HepG2 (cell line): ENCODE results near the gene WNT4. TPM values are rescaled to one million over a fixed set of nuclear protein-coding genes. Genes with fewer than 3 reads are reported as not detected.

Source experiments
- EEA1 ChIP-seq: sonication (generic); formaldehyde crosslinking; IDR thresholded peaks from 2 replicates; pipeline ENCODE4 v1.5.1; 2020; ENCODE audit warnings: mild to moderate bottlenecking, missing genetic modification reagents, borderline replicate concordance
- GLI4 ChIP-seq: sonication (generic); formaldehyde crosslinking; IDR thresholded peaks from 2 replicates; pipeline ENCODE4 v1.5.1; 2020; ENCODE audit warnings: missing genetic modification reagents, mild to moderate bottlenecking, moderate library complexity, borderline replicate concordance
- SATB2 ChIP-seq: sonication (generic); formaldehyde crosslinking; IDR thresholded peaks from 2 replicates; pipeline ENCODE4 v1.5.0; 2020; ENCODE audit warnings: missing genetic modification reagents
- SOX6 ChIP-seq, 2 experiments: fragments of 450-650 bp in 1 of 2; sonication (generic) in 1 of 2; formaldehyde crosslinking in 1 of 2; IDR thresholded peaks; 2 replicates each; pipeline versions ENCODE4 v1.4.0 to v1.6.1; 2017 to 2020; ENCODE audit warnings: antibody characterized with exemption in 1 of 2, mild to moderate bottlenecking in 1 of 2, missing genetic modification reagents in 1 of 2
- ZNF24 ChIP-seq: fragments of 450-650 bp; IDR thresholded peaks from 2 replicates; pipeline ENCODE4 v1.6.1; 2017; ENCODE audit warnings: antibody characterized with exemption, mild to moderate bottlenecking
- ZNF430 ChIP-seq: sonication (generic); formaldehyde crosslinking; IDR thresholded peaks from 2 replicates; pipeline ENCODE4 v1.9.0; 2021; ENCODE audit warnings: mild to moderate bottlenecking, missing genetic modification reagents
- ZNF883 ChIP-seq: sonication (generic); formaldehyde crosslinking; IDR thresholded peaks from 2 replicates; pipeline ENCODE4 v1.5.1; 2020; ENCODE audit warnings: mild to moderate bottlenecking, missing genetic modification reagents; ENCODE audit errors: not compliant biosample characterization
- polyA plus RNA-seq, 8 experiments: library from polyadenylated mRNA; depleted of rRNA in 3 of 8; stranded (reverse) in 7 of 8; unstranded in 1 of 8; fragments of >200 nt; fragmentation: Illumina TruSeq in 4 of 8; extraction: Trizol in 4 of 8; gene quantifications; 2 replicates each; pipeline versions ENCODE4 v1.2.1 to v1.2.3, GENCODE V29; 2011 to 2016; ENCODE audit warnings: low read depth in 4 of 8, missing spikeins in 1 of 8, mixed read lengths in 1 of 8; ENCODE audit not compliant: insufficient read depth in 1 of 8
- total RNA-seq, 5 experiments: library from RNA; depleted of rRNA; stranded (reverse); fragments of >200 nt; fragmentation: Illumina TruSeq; extraction: Trizol; gene quantifications; 2 replicates each; pipeline ENCODE4 v1.2.3, GENCODE V29; 2016; ENCODE audit warnings: low read depth in 1 of 5
- TF ChIP-seq, protein P1 (sequence below): IDR thresholded peaks from 2 replicates; pipeline ENCODE4 v1.6.1; 2012; ENCODE audit warnings: low read length, improper control_type of control experiment
- TF ChIP-seq, protein P2 (sequence below): sonication (generic); formaldehyde crosslinking; IDR thresholded peaks from 2 replicates; pipeline ENCODE4 v1.8.0; 2022; ENCODE audit warnings: missing genetic modification reagents, low read depth, mild to moderate bottlenecking, borderline replicate concordance
- TF ChIP-seq, protein P3 (sequence below): sonication (generic); formaldehyde crosslinking; IDR thresholded peaks from 2 replicates; pipeline ENCODE4 v1.5.1; 2020; ENCODE audit warnings: missing genetic modification reagents, mild to moderate bottlenecking, borderline replicate concordance
- TF ChIP-seq, protein P4 (sequence below): sonication (generic); formaldehyde crosslinking; IDR thresholded peaks from 2 replicates; pipeline ENCODE4 v1.4.0; 2020; ENCODE audit warnings: missing genetic modification reagents

WNT4 gene
- total and polyA plus RNA-seq, 2 of the 13 experiments (the other 11 are each of a cell fraction or from before 2014, with no cell fraction given), result not detected

DNA sequence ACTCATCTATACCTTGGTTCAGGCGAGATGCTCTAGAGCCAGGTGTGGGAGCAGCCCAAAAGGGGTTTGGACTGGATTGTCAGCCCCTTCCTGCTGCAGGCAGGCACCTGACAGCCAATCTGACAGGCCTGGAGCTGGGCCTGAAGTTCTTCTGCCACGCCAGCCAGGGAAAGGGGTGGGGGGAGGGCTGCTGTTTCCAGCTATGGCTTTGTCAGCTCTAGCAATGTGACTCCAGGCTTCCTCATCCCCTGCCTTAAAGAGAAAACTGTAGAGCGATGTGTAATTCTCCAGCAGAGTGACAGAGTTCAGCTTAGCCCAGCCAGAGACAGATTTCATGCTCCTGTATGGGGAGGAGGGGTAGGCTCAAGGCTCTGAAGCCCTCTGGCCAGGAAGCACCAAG, 30.3 kb downstream of the WNT4 start (continued):
- TF ChIP-seq, protein P1, sequence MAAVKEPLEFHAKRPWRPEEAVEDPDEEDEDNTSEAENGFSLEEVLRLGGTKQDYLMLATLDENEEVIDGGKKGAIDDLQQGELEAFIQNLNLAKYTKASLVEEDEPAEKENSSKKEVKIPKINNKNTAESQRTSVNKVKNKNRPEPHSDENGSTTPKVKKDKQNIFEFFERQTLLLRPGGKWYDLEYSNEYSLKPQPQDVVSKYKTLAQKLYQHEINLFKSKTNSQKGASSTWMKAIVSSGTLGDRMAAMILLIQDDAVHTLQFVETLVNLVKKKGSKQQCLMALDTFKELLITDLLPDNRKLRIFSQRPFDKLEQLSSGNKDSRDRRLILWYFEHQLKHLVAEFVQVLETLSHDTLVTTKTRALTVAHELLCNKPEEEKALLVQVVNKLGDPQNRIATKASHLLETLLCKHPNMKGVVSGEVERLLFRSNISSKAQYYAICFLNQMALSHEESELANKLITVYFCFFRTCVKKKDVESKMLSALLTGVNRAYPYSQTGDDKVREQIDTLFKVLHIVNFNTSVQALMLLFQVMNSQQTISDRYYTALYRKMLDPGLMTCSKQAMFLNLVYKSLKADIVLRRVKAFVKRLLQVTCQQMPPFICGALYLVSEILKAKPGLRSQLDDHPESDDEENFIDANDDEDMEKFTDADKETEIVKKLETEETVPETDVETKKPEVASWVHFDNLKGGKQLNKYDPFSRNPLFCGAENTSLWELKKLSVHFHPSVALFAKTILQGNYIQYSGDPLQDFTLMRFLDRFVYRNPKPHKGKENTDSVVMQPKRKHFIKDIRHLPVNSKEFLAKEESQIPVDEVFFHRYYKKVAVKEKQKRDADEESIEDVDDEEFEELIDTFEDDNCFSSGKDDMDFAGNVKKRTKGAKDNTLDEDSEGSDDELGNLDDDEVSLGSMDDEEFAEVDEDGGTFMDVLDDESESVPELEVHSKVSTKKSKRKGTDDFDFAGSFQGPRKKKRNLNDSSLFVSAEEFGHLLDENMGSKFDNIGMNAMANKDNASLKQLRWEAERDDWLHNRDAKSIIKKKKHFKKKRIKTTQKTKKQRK, result no peak
- no peak for TF ChIP-seq ZNF883 (CRISPR knock-in tag)
- TF ChIP-seq SATB2, result no peak
- no peak for TF ChIP-seq GLI4
- TF ChIP-seq, protein P2, sequence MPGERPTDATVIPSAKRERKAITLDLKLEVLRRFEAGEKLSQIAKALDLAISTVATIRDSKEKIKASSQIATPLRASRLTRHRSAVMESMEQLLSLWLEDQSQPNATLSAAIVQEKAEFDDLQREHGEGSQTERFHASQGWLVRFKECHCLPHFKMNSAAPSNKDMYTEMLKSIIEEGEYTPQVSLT, result no peak
- TF ChIP-seq, protein P3, sequence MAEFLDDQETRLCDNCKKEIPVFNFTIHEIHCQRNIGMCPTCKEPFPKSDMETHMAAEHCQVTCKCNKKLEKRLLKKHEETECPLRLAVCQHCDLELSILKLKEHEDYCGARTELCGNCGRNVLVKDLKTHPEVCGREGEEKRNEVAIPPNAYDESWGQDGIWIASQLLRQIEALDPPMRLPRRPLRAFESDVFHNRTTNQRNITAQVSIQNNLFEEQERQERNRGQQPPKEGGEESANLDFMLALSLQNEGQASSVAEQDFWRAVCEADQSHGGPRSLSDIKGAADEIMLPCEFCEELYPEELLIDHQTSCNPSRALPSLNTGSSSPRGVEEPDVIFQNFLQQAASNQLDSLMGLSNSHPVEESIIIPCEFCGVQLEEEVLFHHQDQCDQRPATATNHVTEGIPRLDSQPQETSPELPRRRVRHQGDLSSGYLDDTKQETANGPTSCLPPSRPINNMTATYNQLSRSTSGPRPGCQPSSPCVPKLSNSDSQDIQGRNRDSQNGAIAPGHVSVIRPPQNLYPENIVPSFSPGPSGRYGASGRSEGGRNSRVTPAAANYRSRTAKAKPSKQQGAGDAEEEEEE (CRISPR knock-in tag), result no peak
- TF ChIP-seq SOX6 (IDR thresholded peaks at IDR 0.05), result no peak
- TF ChIP-seq SOX6 (CRISPR knock-in tag; IDR thresholded peaks at IDR 0.05), result no peak
- TF ChIP-seq, protein P4, sequence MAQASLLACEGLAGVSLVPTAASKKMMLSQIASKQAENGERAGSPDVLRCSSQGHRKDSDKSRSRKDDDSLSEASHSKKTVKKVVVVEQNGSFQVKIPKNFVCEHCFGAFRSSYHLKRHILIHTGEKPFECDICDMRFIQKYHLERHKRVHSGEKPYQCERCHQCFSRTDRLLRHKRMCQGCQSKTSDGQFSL (CRISPR knock-in tag), result no peak
- no peak for TF ChIP-seq EEA1
- no peak for TF ChIP-seq ZNF24
- TF ChIP-seq ZNF430 (CRISPR knock-in tag), result no peak
- TF ChIP-seq, all 625 proteins: peak for 0
